ENCODE measurements around the gene B3GNT5.

B3GNT5 gene

DNA sequence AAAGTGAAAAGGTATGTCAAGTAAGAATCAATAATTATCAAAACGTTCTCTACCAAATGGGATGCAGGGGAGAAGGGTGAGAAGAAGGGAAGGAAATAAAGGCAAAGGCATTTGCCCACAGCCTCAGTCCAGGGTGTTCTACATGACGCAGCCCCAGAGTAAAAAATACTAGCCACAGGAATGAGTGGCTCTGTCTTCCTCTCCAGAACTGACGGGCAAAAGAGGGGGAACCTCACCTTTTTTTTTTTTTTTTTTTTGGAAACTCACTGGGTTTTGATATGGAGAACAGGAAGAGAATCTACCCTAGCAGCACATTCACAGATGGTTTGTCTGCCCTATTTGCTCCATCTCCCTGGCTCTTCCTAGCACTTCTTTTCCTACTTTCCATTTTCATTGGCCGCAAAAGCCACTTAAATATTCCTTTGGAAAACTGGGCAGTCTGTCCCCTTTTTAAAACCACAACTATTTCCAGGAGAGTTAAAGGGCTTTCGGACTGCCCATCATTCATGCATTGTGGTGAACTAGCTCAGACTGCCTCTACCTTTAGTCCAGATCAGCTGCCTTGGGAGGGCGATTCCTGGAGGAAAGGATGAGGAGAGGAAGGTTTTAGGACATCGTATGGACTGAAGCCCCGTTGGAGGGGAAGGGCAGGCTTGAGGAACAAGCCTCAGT is 28.2 kb downstream of the B3GNT5 start:
- no peaks in the 10 kb centered on the region for H3K27me3 Mint-ChIP-seq (ENCODE audit: low read depth)

DNA sequence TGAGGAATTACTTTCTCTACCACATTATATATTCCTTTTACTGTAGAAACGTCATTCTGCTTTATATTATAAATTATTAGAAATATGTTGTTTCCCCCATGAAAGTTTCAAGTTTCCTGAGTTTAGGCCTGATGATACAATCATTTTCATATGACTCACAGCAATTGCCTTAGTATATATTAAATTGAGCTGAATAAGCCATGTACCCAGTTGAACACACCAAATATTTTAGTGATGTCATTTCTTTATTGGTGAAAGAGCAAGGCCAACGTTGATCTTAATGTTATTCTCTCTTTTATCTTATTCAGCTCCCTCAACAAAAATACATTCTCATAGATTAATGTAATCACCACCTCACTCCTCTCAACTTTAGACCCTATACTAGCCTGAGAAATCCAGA is 30.8 kb downstream of the B3GNT5 start:
- peaks cover 25% of the 10 kb centered on the region for H3K4me1 Mint-ChIP-seq (ENCODE audit: low read depth)

More for the DNA sequence above, 28.2 kb downstream of the B3GNT5 start:
- Mint-ChIP-seq H3K27ac (no peak overlapping the region), H3K4me3 (no peak overlapping the region), H3K4me1 (ENCODE audit: low read depth) (peaks cover 16% of the 10 kb centered on the region), H3K36me3 (ENCODE audit: low read depth) (no peaks in the 10 kb centered on the region), H3K9me3 (no peaks in the 10 kb centered on the region)
- DNase-seq (ENCODE audit: low spot score) = no peak

GRCh38 chr3:183284570-183284969 is 31.5 kb downstream of the B3GNT5 start:
- Mint-ChIP-seq H3K9me3 (no peaks in the 10 kb centered on the region), H3K4me1 (ENCODE audit: low read depth) (peaks cover 25% of the 10 kb centered on the region), H3K27ac (no peak overlapping the region), H3K27me3 (ENCODE audit: low read depth) (no peaks in the 10 kb centered on the region), H3K36me3 (ENCODE audit: low read depth) (no peaks in the 10 kb centered on the region), H3K4me3 (no peak overlapping the region)
- DNase-seq (ENCODE audit: low spot score) = no peak

More for the DNA sequence above, 30.8 kb downstream of the B3GNT5 start:
- DNase-seq (ENCODE audit: low spot score) = no peak
- Mint-ChIP-seq H3K27ac (no peak overlapping the region), H3K4me3 (no peak overlapping the region), H3K27me3 (ENCODE audit: low read depth) (no peaks in the 10 kb centered on the region), H3K36me3 (ENCODE audit: low read depth) (no peaks in the 10 kb centered on the region), H3K9me3 (no peaks in the 10 kb centered on the region)

DNA sequence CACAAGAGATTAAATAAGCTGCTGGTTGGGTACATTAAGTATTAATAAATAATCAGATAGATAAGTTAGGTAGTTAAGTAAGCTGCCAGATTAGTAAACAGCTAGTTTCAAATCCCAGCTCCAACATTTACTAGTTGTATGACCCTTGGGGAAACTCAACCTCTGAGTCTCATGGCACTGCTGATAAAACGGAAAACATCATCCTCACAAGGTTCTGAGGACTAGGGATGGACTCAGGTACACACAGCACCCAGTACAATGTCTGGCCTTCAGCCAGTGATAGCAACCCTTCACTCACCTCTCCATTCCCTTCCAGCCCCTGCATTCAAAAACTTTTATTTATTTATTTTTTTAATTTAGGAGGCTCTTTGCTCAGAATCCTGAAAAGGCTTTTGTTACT is 32.3 kb downstream of the B3GNT5 start:
- Mint-ChIP-seq H3K4me1 (ENCODE audit: low read depth) (peaks cover 25% of the 10 kb centered on the region), H3K4me3 (peak overlapping the region; percentile 74), H3K27me3 (ENCODE audit: low read depth) (no peaks in the 10 kb centered on the region), H3K36me3 (ENCODE audit: low read depth) (no peaks in the 10 kb centered on the region), H3K9me3 (no peaks in the 10 kb centered on the region), H3K27ac (peak overlapping the region; percentile 93)
- no peak for DNase-seq (ENCODE audit: low spot score)

- no peaks in the 10 kb centered on the region for H3K27me3 Mint-ChIP-seq (ENCODE audit: low read depth)
- no peaks in the 10 kb centered on the region for H3K9me3 Mint-ChIP-seq
- H3K27ac Mint-ChIP-seq = peak overlapping the region; percentile 93
- H3K4me3 Mint-ChIP-seq = peak overlapping the region; percentile 74
- peaks cover 25% of the 10 kb centered on the region for H3K4me1 Mint-ChIP-seq (ENCODE audit: low read depth)
- peak; percentile 96 for DNase-seq (ENCODE audit: low spot score)
- H3K36me3 Mint-ChIP-seq (ENCODE audit: low read depth) = peaks cover 2% of the 10 kb centered on the region
Measured at GRCh38 chr3:183285828-183286457, 32.9 kb downstream of the B3GNT5 start.

DNA sequence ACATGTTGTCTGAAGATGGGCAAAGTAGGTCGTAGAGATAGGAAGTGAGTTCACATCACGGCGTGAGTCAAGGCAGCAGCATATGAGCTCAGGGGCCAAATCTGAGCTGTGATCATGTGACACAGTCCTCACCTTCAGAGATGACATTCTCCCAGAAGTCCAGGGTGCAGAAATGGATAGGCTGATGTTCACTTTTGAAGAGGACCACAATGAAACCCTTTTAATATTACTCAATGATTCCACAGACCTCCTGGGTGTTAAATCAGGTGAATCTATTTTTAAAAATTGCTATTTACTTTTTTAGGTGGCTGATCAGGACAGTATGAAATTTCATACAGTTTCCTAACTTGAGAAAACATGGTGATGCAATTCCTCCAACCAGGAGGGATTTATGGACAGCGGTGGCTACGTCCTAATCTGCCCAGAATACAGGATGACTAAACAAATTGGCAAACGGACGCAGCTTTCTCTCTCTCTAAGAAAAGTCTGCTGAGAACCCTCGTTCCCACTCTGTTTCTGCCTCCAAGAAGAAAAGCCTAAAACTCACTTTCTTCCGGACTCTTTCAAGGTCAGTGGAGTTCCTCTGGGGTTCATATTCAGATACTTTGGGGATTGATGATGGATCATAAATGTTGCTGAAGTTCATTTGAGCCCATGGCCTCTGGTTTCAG is 34.4 kb downstream of the B3GNT5 start:
- H3K4me1 Mint-ChIP-seq (ENCODE audit: low read depth) = peaks cover 25% of the 10 kb centered on the region
- peaks cover 5% of the 10 kb centered on the region for H3K36me3 Mint-ChIP-seq (ENCODE audit: low read depth)
- no peaks in the 10 kb centered on the region for H3K9me3 Mint-ChIP-seq
- H3K4me3 Mint-ChIP-seq = no peak overlapping the region
- H3K27me3 Mint-ChIP-seq (ENCODE audit: low read depth) = no peaks in the 10 kb centered on the region
- peak overlapping the region; percentile 58 for H3K27ac Mint-ChIP-seq
- DNase-seq (ENCODE audit: low spot score) = no peak

DNA sequence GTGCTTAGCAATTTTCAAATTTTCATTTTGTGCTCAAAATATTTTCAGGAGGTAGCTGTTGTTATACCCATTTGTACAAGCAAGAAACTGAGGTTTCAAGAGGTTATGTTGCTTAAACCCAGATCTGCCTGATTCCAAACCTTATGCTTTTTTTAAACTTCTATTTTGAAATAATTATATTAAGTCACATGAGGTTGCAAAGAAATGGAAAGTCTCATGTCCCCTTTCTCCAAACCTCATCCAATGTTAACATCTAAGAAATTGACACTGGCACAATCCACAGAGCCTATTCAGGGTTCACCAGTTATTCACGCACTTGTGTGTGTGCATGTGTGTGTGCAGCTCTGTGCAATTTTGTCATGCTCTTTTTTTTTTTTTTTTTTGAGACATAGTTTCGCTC is 35.1 kb downstream of the B3GNT5 start:
- Mint-ChIP-seq H3K4me3 (no peak overlapping the region), H3K27me3 (ENCODE audit: low read depth) (no peaks in the 10 kb centered on the region), H3K27ac (no peak overlapping the region), H3K4me1 (ENCODE audit: low read depth) (peaks cover 25% of the 10 kb centered on the region), H3K36me3 (ENCODE audit: low read depth) (peaks cover 5% of the 10 kb centered on the region), H3K9me3 (no peaks in the 10 kb centered on the region)
- no peak for DNase-seq (ENCODE audit: low spot score)

DNA sequence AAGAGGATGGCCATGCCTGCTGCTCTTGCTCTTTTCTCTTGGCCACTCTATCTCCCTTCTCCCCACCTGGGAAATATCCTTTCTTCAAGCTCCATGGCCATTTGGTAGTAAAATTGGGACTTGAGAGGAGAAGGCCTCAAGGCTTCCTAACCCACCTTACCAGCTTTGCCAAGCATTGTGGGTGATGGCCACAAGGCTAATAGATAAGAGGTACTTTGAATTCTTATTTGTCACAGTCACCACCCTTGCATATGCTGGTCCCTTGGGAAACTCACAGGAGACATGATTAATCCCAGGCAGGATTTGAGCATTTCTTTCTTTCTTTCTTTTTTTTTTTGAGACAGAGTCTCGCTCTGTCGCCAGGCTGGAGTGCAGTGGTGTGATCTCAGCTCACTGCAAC is 37.2 kb downstream of the B3GNT5 start:
- Mint-ChIP-seq H3K27ac (no peak overlapping the region), H3K4me1 (ENCODE audit: low read depth) (peaks cover 19% of the 10 kb centered on the region), H3K27me3 (ENCODE audit: low read depth) (no peaks in the 10 kb centered on the region), H3K9me3 (no peaks in the 10 kb centered on the region), H3K4me3 (no peak overlapping the region), H3K36me3 (ENCODE audit: low read depth) (peaks cover 8% of the 10 kb centered on the region)
- DNase-seq (ENCODE audit: low spot score) = no peak

DNA sequence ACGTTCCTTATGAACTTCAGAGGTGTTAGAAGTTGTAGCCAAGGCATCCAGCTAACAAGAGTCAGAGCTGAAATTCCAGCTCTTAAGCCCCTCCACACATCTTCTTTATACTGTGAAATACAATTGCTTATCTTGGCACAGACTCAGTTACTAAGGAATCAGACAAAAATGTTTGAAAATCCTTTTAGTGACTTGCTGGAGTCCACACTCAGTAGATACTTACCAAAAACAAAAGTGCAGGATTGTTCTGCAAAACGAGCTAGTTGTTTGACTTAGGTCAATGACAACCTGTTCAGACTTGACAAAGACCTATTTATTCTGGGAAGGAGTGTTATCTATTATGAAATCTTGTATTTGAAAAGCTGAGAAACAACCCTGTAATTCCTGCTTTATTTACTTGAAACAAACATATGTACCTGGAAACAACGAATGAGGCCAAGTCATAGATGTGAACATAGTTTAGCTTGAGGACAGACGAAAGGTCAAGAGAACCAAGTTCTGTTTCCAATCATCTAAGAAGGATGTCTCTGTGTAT is 38.5 kb downstream of the B3GNT5 start:
- peaks cover 5% of the 10 kb centered on the region for H3K4me1 Mint-ChIP-seq (ENCODE audit: low read depth)
- H3K4me3 Mint-ChIP-seq = no peak overlapping the region
- H3K27ac Mint-ChIP-seq = no peak overlapping the region
- no peak for DNase-seq (ENCODE audit: low spot score)
- H3K36me3 Mint-ChIP-seq (ENCODE audit: low read depth) = peaks cover 12% of the 10 kb centered on the region
- no peaks in the 10 kb centered on the region for H3K9me3 Mint-ChIP-seq
- H3K27me3 Mint-ChIP-seq (ENCODE audit: low read depth) = no peaks in the 10 kb centered on the region

DNA sequence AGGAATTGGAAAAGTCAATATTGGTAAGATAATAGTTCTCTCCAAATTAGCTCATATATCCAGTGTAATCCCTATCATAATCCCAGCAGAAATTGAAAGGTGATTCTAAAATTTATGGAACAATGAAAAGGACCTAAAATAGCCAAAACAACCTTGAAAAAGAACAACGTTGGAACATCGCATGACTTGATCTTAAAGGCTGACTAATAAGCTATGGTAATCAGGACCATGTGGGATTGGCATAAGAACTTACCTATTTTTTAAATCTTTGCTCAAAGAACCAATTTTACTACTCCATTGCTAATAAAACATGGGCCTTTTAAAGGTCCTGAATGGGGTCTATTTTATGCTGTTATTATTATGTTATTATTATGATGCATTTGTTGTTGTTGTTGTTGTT is 40.9 kb downstream of the B3GNT5 start:
- H3K9me3 Mint-ChIP-seq = no peaks in the 10 kb centered on the region
- H3K4me1 Mint-ChIP-seq (ENCODE audit: low read depth) = no peaks in the 10 kb centered on the region
- H3K27ac Mint-ChIP-seq = no peak overlapping the region
- H3K27me3 Mint-ChIP-seq (ENCODE audit: low read depth) = no peaks in the 10 kb centered on the region
- H3K36me3 Mint-ChIP-seq (ENCODE audit: low read depth) = peaks cover 14% of the 10 kb centered on the region
- H3K4me3 Mint-ChIP-seq = no peak overlapping the region
- DNase-seq (ENCODE audit: low spot score) = no peak

DNA sequence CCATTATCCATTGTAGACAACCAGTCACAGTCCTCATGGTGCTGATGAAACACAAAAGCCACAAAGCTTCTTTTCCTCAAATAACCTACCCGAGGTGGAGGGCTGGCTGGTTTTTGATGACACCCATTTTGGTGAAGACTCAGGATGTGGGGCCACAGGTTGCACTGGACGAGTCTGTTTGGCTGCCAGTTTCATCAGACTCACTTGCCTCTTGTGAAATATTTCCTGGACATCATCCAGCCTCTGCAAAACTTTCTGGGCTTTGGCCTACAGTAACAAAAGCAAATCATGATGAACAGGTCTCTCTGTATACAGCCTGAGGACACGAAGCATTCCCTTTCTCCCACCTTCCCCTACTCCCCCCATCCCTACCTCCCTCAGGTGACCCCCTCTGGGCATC is 42.2 kb downstream of the B3GNT5 start:
- H3K27ac Mint-ChIP-seq = no peak overlapping the region
- peaks cover 14% of the 10 kb centered on the region for H3K36me3 Mint-ChIP-seq (ENCODE audit: low read depth)
- no peak for DNase-seq (ENCODE audit: low spot score)
- no peaks in the 10 kb centered on the region for H3K4me1 Mint-ChIP-seq (ENCODE audit: low read depth)
- H3K4me3 Mint-ChIP-seq = no peak overlapping the region
- no peaks in the 10 kb centered on the region for H3K9me3 Mint-ChIP-seq
- H3K27me3 Mint-ChIP-seq (ENCODE audit: low read depth) = no peaks in the 10 kb centered on the region

DNA sequence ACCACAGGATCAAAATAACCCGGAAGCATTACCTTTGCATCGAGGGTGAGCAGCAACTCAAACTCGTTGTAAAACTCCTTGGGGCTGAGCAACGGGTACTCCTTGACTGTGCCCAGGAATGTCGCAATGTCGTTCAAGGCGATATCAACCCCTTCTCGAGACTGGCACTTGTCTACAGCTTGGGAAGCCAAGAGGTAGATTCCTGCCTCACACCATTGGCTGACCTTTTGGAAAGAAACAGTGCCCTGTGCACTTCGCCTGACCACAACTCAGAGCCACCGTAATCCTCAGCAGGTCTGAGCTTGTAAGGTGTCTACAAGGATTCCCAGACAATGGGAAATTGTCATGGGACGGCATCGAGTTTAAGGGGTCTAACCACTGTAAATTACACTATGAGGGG is 43.9 kb downstream of the B3GNT5 start:
- Mint-ChIP-seq H3K9me3 (no peaks in the 10 kb centered on the region), H3K27me3 (ENCODE audit: low read depth) (no peaks in the 10 kb centered on the region), H3K36me3 (ENCODE audit: low read depth) (peaks cover 12% of the 10 kb centered on the region), H3K4me3 (no peak overlapping the region), H3K4me1 (ENCODE audit: low read depth) (peaks cover 2% of the 10 kb centered on the region), H3K27ac (no peak overlapping the region)
- no peak for DNase-seq (ENCODE audit: low spot score)

DNA sequence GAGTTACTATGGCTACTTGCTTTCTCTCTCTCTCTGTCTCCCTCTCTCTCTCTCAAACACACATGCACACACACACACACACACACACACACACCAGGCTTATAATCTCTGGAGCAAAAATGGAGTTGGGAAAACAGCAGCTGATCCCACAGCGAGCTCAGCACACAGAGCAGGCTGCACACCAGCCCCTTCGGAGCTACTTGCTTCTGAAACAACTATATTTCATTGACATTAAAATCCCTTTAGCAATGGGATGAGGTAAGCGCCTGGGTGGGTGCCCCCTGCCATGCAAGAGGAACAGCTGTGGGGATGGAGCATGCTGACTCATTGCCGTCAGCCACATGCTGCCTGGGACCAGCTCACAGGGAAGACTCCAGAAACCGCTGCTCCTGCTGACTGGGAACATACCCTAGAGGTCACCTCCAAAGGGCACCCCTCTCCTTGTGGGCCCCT is 45.7 kb downstream of the B3GNT5 start:
- DNase-seq (ENCODE audit: low spot score) = no peak
- no peaks in the 10 kb centered on the region for H3K9me3 Mint-ChIP-seq
- no peaks in the 10 kb centered on the region for H3K27me3 Mint-ChIP-seq (ENCODE audit: low read depth)
- peaks cover 12% of the 10 kb centered on the region for H3K36me3 Mint-ChIP-seq (ENCODE audit: low read depth)
- H3K4me1 Mint-ChIP-seq (ENCODE audit: low read depth) = peaks cover 7% of the 10 kb centered on the region
- H3K4me3 Mint-ChIP-seq = no peak overlapping the region
- no peak overlapping the region for H3K27ac Mint-ChIP-seq

GRCh38 chr3:183299976-183300375 is 46.9 kb downstream of the B3GNT5 start:
- no peak overlapping the region for H3K27ac Mint-ChIP-seq
- H3K4me1 Mint-ChIP-seq (ENCODE audit: low read depth) = peaks cover 7% of the 10 kb centered on the region
- peaks cover 12% of the 10 kb centered on the region for H3K36me3 Mint-ChIP-seq (ENCODE audit: low read depth)
- no peak for DNase-seq (ENCODE audit: low spot score)
- no peaks in the 10 kb centered on the region for H3K27me3 Mint-ChIP-seq (ENCODE audit: low read depth)
- H3K9me3 Mint-ChIP-seq = no peaks in the 10 kb centered on the region
- no peak overlapping the region for H3K4me3 Mint-ChIP-seq

Measured in T-helper 2 cell treated with Interferon-gamma antibody and Interleukin-4, amounts not matched to agents 5 μg/mL and 100 μg/mL, for 36 hours (primary cell).